ENCODE measurements around the gene MYO15A.
"Not testable (repeated sequence)": the region's sequence is repeated elsewhere in the genome, so short reads cannot be mapped to it uniquely, and the experiment has no call there.

MYO15A gene

DNA sequence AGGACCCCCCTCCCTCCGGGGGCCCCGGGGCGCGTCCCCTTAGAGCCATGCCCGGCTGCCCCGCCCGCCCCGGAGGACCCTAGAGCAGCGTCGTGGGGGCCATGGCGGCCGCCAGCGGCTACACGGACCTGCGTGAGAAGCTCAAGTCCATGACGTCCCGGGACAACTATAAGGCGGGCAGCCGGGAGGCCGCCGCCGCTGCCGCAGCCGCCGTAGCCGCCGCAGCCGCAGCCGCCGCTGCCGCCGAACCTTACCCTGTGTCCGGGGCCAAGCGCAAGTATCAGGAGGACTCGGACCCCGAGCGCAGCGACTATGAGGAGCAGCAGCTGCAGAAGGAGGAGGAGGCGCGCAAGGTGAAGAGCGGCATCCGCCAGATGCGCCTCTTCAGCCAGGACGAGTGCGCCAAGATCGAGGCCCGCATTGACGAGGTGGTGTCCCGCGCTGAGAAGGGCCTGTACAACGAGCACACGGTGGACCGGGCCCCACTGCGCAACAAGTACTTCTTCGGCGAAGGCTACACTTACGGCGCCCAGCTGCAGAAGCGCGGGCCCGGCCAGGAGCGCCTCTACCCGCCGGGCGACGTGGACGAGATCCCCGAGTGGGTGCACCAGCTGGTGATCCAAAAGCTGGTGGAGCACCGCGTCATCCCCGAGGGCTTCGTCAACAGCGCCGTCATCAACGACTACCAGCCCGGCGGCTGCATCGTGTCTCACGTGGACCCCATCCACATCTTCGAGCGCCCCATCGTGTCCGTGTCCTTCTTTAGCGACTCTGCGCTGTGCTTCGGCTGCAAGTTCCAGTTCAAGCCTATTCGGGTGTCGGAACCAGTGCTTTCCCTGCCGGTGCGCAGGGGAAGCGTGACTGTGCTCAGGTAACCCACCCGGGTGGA lies 75.8 kb downstream of the MYO15A start:
- DNase-seq (ENCODE audit: low read depth in 2 of 2), result peak; percentile 45 to 65

DNA sequence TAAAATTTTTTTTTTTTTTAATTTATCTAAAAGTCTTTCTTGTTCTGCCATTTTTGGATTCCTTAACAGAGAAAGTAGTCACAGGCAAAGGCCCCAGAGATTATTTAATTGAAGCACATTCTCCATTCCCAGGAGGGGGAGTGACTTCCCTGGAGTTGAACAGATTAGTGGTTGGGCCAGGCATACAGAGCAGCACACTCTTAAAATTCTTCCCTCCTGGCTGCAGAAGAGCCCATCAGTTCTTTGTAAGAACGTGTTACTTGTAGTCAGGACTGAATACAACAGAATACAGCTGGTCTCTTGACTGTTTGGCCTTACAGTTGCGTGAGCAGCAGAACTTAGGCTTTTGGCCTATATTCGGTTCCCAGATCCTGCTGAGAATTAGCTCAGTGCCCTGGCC lies 76.8 kb downstream of the MYO15A start:
- no peak for DNase-seq (ENCODE audit: low read depth in 2 of 2)

DNA sequence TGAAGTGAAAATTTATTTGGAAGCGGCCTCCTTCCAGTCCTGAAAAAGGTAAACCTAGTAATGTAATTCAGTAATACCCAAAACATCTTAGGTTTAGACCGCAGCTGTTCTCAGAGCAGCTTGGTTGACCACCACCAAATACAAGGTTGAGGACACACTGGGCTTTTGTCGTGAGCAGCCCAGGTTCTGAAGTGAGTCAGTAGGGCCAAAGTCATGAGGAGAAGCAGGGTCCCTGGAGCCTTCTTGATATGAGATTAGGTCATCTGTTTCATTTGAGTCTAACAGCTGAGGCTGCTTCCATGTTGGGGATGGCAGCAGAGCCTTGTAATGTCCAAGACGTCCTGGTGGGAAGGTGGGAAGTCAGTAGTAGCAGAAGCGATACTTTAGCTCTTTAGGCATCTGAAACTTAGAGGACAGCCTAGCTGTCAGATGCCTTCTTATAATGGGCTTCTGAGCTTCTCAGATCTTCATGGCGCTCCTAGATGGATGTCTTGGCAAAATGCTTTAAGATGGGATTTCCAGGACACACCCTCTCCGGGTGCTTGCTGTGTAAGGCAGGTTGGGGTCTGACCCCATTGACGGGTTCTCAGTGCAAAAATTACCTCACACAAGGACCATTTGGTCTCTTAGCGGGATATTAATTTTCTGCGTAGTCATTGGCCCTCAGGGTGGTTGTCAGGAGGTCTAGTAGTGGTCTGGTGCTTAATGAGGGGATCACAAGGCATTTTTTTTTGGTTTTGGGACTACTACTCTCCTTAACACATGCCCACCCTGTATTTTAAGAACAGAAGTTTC lies 77.5 kb downstream of the MYO15A start:
- no peak for DNase-seq (ENCODE audit: low read depth in 2 of 2)

DNA sequence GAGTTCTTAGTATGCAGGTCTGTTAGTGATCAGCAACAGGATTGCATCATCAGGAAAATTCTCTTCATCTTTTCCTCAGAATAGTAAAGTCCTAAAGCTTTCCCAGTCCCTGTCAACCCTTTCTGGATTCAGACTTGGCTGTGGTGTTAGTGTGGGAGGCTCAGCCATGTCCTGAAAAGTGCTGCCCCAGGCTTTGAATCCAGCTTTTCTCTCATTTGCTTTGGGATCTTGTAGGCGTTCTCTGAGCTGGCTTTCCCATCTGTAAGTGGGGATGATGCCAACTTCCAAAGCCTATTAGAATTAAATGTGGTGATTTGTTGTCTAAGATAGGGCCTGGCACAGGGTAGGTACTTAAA lies 78.0 kb downstream of the MYO15A start:
- DNase-seq (ENCODE audit: low read depth in 2 of 2), result no peak

DNA sequence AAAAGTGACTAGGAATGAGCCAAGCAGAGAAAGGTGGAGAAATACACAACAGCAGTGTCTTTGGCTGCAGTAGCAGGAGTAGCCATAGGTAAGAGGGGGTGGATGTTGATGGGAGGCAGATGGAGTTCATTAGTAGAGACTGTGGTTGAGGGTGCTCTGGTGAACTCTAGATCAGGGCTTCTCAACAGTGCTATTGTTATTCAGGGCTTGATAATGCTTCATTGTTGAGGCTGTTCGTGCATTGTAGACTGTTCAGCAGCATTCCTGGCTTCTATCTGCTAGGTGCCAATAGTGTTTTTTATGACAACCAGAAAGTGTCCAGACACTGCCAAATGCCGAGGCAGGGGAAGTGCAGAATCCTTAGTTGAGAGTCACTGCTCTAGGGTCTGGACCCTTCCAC lies 78.7 kb downstream of the MYO15A start:
- no peak for DNase-seq (ENCODE audit: low read depth in 2 of 2)

DNA sequence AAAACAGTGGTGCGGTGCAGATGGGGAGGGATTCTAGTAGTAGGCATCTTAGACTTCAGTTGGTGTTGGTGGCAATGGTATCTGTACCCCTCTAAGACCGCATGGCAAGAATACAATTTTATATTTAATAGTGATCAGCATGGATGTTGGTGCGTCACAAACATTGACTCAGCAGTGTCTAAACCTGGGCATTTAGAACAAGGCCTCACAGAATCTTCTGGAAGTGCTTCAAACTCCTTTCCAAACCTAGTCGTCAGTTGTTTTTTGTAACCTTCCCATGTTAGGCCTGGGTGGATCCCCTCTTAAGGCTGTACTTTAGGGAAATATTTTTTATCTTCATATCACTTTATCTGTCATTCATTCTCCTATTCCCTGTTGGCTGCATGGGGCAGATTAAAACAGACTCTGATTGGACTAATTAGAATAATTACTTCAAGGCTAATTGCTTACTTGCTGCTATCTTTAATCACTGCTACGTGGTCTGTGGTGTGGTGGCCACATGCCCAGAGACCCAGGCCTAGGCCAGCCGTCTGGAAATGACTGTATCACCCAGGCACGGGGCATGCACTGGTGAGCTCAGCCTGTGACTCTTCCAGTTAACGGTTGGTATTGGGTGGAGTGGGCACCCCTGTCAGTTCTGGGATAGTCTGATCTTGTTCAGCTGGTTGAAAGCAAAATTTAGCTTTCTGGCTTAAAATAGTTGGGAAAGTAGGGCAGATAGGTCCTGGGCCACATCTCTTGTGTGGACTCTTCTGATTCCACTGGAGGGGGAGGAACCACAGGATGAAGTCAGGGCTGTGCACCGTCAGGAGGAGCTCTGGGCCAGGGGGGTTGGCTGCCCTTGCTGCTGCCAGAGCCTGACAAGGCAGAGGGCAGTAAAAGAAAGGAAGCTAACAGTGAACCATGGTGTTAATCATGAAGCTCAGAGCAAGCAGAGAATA lies 79.5 kb downstream of the MYO15A start:
- DNase-seq (ENCODE audit: low read depth in 2 of 2), result peak in 1 of 2 donors; percentile 28

DNA sequence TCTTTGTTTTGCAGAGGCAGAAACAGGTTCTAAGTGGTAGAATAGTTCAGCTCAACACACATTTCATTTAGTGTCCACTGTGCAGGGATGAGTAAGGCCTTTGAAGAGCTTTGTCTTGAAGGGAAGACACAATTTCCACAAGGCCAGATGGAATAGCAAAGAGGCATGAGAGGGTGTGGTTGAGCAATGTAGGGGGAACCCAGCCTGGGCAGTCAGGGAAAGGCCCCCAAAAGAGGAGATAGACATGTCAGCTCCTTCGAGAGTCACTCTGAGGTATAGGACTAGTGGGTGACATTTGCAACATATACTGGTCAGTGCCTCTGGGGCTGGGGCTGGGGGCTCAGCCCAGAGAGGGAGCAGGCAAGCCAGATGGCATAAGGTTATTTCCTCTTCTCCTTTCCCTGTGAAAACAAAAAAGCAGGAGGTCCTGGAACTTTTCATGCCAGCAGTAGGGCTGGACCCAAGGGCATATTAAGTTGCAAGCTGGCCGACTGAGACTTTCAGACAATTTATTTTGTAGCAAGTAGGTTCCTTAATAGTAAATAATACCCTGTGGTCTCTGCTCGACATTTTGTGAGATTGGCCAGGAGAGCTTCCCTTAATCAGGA lies 82.2 kb downstream of the MYO15A start:
- DNase-seq (ENCODE audit: low read depth in 2 of 2), result no peak

DNA sequence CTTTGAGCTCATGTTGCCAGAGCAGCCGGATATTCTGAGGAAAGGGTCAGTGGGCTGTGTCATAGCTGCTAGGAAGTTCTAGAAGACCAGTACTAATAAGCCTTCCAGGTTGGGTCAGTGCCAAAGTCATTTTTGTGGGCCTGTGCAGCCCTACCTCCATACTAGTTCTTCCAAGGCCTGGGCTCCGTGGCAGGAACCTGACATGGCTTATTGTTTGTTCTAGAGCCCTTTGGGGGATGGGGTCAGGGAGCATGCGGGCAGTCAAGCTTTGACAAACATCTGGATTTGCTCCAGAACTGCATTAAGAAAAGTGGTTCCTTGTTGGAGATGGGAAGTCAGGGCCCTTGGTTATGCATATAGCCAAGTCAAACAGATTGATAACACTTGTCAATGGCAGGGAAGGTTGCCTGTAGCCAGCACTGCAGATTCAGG lies 82.7 kb downstream of the MYO15A start:
- DNase-seq (ENCODE audit: low read depth in 2 of 2), result no peak

DNA sequence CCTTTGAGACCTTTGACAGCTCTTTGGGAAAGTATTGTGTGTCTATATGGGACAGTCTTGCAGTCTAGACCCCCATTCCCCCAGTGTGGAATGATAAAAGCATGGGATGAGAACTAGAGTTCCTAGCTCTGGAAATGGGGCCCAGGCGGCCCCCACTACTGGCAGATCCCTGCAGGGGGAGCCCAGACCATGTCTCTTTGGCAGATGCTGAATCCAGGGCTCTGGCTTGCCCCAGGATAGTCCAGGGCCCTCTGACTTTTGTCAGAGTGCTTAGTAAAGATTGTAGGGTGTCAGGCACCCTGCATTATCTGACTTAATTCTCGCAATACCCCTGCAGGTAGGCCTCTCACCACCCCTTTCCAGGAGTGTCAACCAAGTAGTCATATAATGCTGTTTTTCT lies 83.4 kb downstream of the MYO15A start:
- no peak for DNase-seq (ENCODE audit: low read depth in 2 of 2)

DNA sequence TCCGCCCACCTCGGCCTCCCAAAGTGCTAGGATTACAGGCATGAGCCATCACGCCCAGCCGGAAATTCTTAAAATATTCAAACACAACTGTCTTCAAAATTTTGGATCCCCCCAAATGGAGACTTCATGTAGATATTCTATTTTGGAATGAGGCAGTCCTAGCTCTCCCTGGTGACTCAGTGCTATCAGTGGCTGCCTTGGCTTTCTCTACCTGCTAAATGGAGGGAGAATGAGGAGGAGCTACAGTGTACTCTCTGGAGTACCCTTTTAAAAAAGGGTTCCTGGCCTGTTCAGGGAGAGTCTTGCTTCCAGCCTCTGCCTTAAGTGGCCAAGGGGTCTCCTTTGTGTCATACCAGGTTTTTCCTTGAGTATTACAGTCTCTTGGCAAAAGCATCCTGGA lies 85.8 kb downstream of the MYO15A start:
- DNase-seq (ENCODE audit: low read depth in 2 of 2), result no peak

DNA sequence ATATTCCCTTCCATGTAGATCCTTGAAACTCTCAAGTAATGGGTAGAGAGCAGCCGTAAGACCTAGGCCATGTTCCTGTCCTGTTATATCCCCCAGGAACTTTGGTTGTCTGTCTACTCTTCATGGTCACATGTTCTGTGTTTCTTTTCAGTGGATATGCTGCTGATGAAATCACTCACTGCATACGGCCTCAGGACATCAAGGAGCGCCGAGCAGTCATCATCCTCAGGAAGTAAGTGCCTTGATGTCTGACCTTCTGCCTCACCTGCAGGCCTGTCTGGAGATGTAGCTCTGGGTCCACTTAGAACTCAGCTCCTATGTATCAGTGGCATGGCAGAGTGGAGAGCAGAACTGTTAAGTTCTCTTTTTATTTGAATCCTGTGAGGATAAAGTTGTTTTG lies 86.2 kb downstream of the MYO15A start:
- DNase-seq (ENCODE audit: low read depth in 2 of 2), result no peak

DNA sequence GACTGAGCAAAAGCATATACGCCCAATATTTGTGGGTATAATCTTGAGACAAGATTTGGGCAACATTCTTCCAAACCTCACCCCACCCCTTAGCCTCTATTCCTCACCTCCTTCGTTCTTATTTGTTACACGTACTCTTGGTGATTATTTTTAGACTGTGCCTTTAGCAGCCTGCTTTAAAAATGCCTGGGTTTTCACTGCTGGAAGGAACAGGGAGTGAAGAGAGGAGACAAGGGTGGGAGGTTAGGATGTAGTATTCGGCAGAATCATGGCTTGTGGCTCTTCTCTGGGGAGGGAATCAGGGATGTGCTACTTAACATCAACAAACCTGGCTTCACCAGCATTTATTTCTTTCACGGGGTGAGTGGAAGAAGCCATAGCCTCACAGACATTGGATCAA lies 86.7 kb downstream of the MYO15A start:
- no peak for DNase-seq (ENCODE audit: low read depth in 2 of 2)

DNA sequence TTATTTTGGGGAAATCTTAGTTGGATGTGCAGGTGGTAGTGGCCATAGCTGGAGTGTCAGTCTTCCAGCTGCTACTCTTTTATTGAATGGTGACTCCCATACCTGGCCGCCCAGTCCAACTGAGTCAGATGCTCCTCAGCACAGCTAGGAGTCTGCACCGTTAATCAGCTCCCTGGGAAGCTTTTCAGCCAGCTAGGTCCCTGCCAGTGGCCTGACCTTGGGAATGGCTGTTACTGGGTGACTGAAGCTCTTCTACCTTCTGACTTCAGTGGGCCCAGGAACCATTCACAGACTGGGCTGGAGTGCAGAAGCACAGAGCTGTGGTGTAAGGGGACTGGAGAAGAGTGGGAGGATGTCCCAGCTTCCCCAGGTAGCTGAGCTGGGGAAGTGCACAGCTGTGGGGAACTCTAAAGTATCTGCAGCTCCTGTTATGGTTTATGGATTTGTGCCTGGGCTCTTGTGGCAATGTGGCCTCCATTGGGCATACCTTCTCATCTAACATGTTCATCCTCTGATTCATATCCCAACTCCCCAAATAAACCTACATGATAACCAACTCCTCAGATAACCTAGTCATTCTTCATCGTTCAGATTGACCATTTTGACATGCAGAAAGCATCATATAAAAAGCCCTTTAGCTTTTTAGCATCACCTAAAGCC lies 89.1 kb downstream of the MYO15A start:
- no peak for DNase-seq (ENCODE audit: low read depth in 2 of 2)

DNA sequence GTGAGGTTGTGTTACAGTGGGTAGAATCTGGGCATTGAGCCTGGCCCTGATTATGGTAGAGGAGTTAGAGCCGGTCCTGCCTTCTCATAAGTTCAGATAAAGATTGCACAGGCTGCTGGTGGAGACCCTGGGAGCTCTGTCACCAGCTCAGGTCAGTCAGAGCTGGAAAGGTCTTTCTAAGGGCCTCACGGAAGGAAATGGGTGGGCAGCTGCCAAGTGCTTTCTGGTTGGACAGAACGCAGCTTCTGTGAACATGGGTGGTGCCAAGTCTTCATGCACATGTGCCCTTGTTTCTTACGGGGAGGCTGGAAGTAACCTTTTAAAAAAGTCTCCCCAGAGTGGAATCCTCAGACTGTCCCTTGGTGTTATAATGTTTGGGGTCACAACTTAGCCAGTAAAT lies 90.0 kb downstream of the MYO15A start:
- DNase-seq (ENCODE audit: low read depth in 2 of 2), result no peak

DNA sequence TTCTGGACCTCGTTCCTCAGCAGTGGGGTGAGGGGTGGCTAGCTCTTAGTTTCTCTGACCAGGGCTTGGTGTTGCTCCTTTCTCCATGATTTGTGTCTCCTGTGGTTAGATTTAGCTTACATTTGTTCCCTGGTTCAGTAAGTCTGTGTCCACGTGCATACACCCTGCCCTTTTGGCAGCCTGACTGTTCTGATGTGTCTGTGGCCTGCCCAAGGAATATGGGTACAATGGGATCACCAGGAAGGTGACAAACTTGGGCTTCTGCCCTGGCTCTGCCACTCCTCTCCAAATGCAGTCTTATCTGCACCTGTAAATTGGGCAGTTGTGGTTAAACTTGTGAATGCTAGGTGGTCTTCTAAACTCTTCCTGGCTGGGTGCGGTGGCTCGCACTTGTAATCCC lies 92.6 kb downstream of the MYO15A start:
- no peak for DNase-seq (ENCODE audit: low read depth in 2 of 2)

DNA sequence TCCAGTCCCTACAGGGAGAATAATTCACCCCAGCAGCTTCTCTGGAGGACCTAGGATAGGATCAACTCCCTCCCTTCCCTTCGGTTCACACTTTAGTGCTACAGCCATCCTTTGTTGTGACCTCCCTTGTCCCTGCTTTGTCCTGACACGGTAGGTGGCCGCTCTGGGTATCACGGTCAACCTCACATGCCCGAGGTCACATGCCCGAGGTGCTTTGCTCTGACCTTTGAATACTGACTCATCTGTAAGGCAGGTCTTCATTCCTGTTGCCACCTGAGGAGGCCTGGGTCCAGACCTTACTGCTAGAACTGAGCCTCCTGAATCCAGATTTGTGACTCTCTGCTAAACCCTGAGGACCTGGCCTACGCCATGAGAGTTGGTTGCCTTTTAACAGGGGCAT lies 94.8 kb downstream of the MYO15A start:
- DNase-seq (ENCODE audit: low read depth in 2 of 2), result no peak

DNA sequence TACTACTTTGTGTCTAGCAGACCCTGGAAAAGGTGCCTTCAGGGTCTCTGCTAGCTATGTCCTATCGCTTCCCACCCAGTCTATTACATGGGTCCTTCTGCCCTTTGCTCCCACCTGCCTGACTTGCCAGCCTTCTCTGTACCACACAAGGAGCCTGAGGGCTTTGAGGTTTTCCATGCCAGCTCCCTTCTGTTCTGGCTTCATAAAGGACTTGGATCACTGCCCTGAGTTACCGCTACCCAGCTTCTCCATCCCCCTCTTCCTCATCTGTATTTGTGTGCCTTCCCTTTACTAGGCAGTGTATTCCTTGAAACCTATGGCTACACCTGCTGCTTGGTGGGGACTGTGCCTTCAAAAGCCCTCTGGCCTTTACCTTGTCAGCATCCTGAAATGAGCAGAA lies 97.3 kb downstream of the MYO15A start:
- DNase-seq (ENCODE audit: low read depth in 2 of 2), result no peak

DNA sequence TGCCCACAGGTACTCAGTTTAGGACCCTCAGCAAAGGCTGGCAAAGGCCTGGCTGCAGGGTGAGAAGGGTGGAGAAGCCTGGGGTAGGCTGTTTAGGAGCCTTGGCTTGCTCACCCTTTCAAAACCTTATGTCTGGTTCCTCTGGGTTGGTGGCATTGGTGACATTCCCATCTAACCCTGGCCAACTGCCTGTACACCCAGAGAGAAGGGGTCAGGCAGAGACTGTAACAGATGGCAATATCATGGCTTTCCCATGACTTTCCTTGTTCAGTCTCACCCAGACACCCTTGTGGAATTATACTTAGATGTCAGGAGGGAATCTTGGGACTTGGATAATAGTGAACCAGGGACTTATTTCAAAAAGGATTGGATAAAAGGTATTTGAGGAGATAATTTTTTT lies 98.4 kb downstream of the MYO15A start:
- no peak for DNase-seq (ENCODE audit: low read depth in 2 of 2)

DNA sequence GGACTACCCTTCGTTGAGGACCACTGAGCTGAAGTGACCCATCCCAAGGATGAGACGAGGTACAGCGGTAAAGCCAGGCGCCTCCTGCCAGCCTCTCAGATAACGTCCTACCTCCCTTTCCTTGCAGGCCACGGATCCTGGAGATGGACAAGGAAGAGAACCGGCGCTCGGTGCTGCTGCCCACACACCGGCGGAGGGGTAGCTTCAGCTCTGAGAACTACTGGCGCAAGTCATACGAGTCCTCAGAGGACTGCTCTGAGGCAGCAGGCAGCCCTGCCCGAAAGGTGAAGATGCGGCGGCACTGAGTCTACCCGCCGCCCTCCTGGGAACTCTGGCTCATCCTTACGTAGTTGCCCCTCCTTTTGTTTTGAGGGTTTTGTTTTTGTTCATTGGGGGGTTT lies 99.5 kb downstream of the MYO15A start:
- no peak for DNase-seq (ENCODE audit: low read depth in 2 of 2)

DNA sequence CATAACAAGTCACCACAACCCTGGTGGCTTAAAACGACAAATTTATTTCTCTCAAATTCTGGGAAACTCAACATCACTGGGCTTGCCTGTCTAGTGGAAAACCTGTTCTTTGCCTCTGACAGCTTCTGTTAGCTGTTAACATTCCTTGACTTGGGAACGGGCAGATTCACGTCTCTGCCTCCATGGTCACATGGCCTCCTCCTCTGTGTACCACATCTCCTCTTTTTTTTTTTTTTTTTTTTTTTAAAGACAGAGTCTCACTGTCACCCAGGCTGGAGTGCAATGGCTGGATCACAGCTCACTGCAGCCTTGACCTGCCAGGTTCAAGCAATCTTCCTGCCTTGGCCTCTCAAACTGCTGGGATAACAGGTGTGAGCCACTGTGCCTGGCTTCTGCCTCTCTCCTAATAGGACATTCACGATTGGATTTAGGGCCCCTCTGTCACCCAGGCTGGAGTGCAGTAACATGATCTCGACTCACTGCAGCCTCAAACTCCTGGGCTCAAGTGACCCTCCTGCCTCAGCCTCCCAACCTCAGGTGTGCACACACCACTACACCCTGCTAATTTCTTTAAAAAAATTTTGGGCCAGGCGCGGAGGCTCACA lies 105.2 kb downstream of the MYO15A start:
- DNase-seq (ENCODE audit: low read depth in 2 of 2), result no peak

DNA sequence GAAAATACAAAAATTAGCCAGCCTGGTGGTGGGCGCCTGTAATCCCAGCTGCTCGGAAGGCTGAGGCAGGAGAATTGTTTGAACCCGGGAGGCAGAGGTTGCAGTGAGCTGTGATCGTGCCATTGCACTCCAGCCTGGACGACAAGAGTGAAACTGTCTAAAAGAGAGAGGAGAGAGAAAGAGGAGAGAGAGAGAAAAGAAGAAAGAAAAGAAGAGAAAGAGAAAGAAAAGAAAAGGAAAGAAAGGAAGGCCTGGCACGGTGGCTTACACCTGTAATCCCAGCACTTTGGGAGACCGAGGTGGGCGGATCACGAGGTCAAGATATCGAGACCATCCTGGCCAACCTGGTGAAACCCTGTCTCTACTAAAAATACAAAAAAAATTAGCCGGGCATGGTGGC lies 108.3 kb downstream of the MYO15A start:
- DNase-seq (ENCODE audit: low read depth in 2 of 2), result not testable (repeated sequence)

All from stimulated activated CD8-positive, alpha-beta memory T cell treated with anti-CD3 and anti-CD28 coated beads, Interleukin-15, amount 100 ng/mL, for 48 hours (primary cell).